ENCODE results near the gene PERP. TPM values are rescaled to one million over a fixed set of nuclear protein-coding genes. Genes with fewer than 3 reads are reported as not detected.

PERP gene
- total RNA-seq (2022; extraction: Qiagen RNA extraction) = 70.0 to 78.4 TPM (median 74.4 TPM) in 5 replicates

GRCh38 chr6:138107078-138107751 is at the start of gene PERP:
PERP (minus strand) TSS chr6:138107419; CDS start chr6:138107340, 79 bp downstream.

Other genes with a start within 250 kb of the PERP start
- 19.4 to 32.4 TPM (median 26.8 TPM) in 5 replicates for gene TNFAIP3, start 240.2 kb downstream of the PERP start, total RNA-seq (2022; extraction: Qiagen RNA extraction)
- gene ARFGEF3, start 54.5 kb upstream of the PERP start, total RNA-seq (2022; extraction: Qiagen RNA extraction) = 0.40 to 0.66 TPM (median 0.54 TPM) in 5 replicates
- gene PBOV1, start 111.1 kb upstream of the PERP start, total RNA-seq (2022; extraction: Qiagen RNA extraction) = not detected in 5 replicates

Data from A549 treated with dexamethasone at 1 μM for 4 hours (cell line).